HK-2 (cell line): ENCODE results near the gene KREMEN1.

Experiments
- DNase-seq: peaks from one replicate; pipeline ENCODE4 v3.0.0-alpha.2; 2018; ENCODE audit not compliant: unreplicated experiment

The KREMEN1 gene

GRCh38 chr22:29206372-29207242, 133.8 kb downstream of the KREMEN1 start:
- DNase-seq = no peak

GRCh38 chr22:29207243-29207550, 134.4 kb downstream of the KREMEN1 start:
- DNase-seq = no peak

- no peak for DNase-seq
These were observed 135.0 kb downstream of the KREMEN1 start for GRCh38 chr22:29207562-29208501.

GRCh38 chr22:29208502-29208862, 135.6 kb downstream of the KREMEN1 start:
- DNase-seq = no peak

- DNase-seq = no peak
These were observed 136.2 kb downstream of the KREMEN1 start for GRCh38 chr22:29208879-29209623.

- no peak for DNase-seq
These were observed 136.7 kb downstream of the KREMEN1 start for GRCh38 chr22:29209624-29209929.

GRCh38 chr22:29211066-29211465, 138.2 kb downstream of the KREMEN1 start:
- DNase-seq = no peak

GRCh38 chr22:29211466-29211865, 138.6 kb downstream of the KREMEN1 start:
- no peak for DNase-seq

GRCh38 chr22:29212743-29213142, 139.9 kb downstream of the KREMEN1 start:
- DNase-seq = no peak

GRCh38 chr22:29213493-29213892, 140.7 kb downstream of the KREMEN1 start:
- DNase-seq = no peak

GRCh38 chr22:29214232-29214631, 141.4 kb downstream of the KREMEN1 start:
- no peak for DNase-seq

- DNase-seq = no peak
These were observed 142.4 kb downstream of the KREMEN1 start for GRCh38 chr22:29215012-29215860.

- DNase-seq = no peak
These were observed 143.4 kb downstream of the KREMEN1 start for GRCh38 chr22:29216011-29216872.

- no peak for DNase-seq
These were observed 144.2 kb downstream of the KREMEN1 start for GRCh38 chr22:29216873-29217666.
